Measurements from ENCODE around the gene SYTL3.

DNA sequence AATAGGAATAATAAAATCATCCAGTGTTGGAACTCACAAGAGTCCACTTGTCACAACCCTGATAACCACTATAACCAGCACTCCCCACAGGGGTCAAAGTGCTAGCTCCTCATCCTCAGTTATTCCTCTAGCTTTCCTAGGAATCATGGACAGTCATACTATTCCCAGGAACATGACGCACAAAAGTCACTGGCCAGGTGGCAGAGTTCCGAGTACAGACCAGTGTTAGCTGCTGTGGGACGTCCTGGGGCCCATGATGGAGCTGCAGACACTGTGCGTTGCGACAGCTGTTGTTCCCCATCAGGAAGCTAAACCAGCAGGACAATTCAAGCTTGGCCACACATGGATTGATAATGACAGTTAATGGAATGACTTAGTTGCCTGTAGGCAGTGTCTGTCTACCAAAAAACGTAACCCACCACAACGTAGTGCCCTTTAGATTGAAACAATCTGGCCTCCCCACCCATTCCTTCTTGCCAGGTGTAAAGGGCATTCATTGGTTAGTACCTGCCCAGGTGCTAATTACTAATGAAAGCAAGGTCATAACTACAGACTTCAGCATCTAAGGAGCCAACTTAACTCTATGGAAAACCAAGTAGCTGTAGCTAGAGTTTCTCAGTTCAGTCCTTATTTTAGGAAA lies 151.9 kb downstream of the SYTL3 start:
- TF ChIP-seq, protein P1, sequence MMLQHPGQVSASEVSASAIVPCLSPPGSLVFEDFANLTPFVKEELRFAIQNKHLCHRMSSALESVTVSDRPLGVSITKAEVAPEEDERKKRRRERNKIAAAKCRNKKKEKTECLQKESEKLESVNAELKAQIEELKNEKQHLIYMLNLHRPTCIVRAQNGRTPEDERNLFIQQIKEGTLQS (CRISPR knock-in tag; conservative IDR thresholded peaks at IDR 0.05), result no peak
- TF ChIP-seq, protein P2, sequence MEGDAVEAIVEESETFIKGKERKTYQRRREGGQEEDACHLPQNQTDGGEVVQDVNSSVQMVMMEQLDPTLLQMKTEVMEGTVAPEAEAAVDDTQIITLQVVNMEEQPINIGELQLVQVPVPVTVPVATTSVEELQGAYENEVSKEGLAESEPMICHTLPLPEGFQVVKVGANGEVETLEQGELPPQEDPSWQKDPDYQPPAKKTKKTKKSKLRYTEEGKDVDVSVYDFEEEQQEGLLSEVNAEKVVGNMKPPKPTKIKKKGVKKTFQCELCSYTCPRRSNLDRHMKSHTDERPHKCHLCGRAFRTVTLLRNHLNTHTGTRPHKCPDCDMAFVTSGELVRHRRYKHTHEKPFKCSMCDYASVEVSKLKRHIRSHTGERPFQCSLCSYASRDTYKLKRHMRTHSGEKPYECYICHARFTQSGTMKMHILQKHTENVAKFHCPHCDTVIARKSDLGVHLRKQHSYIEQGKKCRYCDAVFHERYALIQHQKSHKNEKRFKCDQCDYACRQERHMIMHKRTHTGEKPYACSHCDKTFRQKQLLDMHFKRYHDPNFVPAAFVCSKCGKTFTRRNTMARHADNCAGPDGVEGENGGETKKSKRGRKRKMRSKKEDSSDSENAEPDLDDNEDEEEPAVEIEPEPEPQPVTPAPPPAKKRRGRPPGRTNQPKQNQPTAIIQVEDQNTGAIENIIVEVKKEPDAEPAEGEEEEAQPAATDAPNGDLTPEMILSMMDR (IDR thresholded peaks at IDR 0.05), result no peak
- no peak for TF ChIP-seq ESRRA (CRISPR knock-in tag; IDR thresholded peaks at IDR 0.05; ENCODE audit: borderline replicate concordance)
- TF ChIP-seq, protein P3, sequence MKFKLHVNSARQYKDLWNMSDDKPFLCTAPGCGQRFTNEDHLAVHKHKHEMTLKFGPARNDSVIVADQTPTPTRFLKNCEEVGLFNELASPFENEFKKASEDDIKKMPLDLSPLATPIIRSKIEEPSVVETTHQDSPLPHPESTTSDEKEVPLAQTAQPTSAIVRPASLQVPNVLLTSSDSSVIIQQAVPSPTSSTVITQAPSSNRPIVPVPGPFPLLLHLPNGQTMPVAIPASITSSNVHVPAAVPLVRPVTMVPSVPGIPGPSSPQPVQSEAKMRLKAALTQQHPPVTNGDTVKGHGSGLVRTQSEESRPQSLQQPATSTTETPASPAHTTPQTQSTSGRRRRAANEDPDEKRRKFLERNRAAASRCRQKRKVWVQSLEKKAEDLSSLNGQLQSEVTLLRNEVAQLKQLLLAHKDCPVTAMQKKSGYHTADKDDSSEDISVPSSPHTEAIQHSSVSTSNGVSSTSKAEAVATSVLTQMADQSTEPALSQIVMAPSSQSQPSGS (CRISPR knock-in tag; IDR thresholded peaks at IDR 0.05; ENCODE audit: borderline replicate concordance, low read depth), result no peak
- no peak for TF ChIP-seq ELF4 (CRISPR knock-in tag; IDR thresholded peaks at IDR 0.05; ENCODE audit: low read depth)
- TF ChIP-seq, protein P4, sequence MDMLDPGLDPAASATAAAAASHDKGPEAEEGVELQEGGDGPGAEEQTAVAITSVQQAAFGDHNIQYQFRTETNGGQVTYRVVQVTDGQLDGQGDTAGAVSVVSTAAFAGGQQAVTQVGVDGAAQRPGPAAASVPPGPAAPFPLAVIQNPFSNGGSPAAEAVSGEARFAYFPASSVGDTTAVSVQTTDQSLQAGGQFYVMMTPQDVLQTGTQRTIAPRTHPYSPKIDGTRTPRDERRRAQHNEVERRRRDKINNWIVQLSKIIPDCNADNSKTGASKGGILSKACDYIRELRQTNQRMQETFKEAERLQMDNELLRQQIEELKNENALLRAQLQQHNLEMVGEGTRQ (CRISPR knock-in tag; IDR thresholded peaks at IDR 0.05), result no peak
- TF ChIP-seq, protein P5, sequence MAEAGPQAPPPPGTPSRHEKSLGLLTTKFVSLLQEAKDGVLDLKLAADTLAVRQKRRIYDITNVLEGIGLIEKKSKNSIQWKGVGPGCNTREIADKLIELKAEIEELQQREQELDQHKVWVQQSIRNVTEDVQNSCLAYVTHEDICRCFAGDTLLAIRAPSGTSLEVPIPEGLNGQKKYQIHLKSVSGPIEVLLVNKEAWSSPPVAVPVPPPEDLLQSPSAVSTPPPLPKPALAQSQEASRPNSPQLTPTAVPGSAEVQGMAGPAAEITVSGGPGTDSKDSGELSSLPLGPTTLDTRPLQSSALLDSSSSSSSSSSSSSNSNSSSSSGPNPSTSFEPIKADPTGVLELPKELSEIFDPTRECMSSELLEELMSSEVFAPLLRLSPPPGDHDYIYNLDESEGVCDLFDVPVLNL (CRISPR knock-in tag; IDR thresholded peaks at IDR 0.05; ENCODE audit: borderline replicate concordance, low read depth), result no peak
- TF ChIP-seq, protein P6, sequence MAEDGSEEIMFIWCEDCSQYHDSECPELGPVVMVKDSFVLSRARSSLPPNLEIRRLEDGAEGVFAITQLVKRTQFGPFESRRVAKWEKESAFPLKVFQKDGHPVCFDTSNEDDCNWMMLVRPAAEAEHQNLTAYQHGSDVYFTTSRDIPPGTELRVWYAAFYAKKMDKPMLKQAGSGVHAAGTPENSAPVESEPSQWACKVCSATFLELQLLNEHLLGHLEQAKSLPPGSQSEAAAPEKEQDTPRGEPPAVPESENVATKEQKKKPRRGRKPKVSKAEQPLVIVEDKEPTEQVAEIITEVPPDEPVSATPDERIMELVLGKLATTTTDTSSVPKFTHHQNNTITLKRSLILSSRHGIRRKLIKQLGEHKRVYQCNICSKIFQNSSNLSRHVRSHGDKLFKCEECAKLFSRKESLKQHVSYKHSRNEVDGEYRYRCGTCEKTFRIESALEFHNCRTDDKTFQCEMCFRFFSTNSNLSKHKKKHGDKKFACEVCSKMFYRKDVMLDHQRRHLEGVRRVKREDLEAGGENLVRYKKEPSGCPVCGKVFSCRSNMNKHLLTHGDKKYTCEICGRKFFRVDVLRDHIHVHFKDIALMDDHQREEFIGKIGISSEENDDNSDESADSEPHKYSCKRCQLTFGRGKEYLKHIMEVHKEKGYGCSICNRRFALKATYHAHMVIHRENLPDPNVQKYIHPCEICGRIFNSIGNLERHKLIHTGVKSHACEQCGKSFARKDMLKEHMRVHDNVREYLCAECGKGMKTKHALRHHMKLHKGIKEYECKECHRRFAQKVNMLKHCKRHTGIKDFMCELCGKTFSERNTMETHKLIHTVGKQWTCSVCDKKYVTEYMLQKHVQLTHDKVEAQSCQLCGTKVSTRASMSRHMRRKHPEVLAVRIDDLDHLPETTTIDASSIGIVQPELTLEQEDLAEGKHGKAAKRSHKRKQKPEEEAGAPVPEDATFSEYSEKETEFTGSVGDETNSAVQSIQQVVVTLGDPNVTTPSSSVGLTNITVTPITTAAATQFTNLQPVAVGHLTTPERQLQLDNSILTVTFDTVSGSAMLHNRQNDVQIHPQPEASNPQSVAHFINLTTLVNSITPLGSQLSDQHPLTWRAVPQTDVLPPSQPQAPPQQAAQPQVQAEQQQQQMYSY (CRISPR knock-in tag; IDR thresholded peaks at IDR 0.05), result no peak
- TF ChIP-seq, protein P7, sequence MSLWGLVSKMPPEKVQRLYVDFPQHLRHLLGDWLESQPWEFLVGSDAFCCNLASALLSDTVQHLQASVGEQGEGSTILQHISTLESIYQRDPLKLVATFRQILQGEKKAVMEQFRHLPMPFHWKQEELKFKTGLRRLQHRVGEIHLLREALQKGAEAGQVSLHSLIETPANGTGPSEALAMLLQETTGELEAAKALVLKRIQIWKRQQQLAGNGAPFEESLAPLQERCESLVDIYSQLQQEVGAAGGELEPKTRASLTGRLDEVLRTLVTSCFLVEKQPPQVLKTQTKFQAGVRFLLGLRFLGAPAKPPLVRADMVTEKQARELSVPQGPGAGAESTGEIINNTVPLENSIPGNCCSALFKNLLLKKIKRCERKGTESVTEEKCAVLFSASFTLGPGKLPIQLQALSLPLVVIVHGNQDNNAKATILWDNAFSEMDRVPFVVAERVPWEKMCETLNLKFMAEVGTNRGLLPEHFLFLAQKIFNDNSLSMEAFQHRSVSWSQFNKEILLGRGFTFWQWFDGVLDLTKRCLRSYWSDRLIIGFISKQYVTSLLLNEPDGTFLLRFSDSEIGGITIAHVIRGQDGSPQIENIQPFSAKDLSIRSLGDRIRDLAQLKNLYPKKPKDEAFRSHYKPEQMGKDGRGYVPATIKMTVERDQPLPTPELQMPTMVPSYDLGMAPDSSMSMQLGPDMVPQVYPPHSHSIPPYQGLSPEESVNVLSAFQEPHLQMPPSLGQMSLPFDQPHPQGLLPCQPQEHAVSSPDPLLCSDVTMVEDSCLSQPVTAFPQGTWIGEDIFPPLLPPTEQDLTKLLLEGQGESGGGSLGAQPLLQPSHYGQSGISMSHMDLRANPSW (CRISPR knock-in tag; conservative IDR thresholded peaks at IDR 0.05; ENCODE audit: low read depth), result no peak
- TF ChIP-seq, protein P8, sequence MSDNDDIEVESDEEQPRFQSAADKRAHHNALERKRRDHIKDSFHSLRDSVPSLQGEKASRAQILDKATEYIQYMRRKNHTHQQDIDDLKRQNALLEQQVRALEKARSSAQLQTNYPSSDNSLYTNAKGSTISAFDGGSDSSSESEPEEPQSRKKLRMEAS (CRISPR knock-in tag; IDR thresholded peaks at IDR 0.05), result no peak

All from WTC11 (cell line).